GM10266 (cell line): Measurements from ENCODE around the gene CBX5.

Source experiments
- DNase-seq: peaks from one replicate; pipeline ENCODE4 v3.0.0; 2012; ENCODE audit errors: extremely low spot score
- CTCF ChIP-seq: IDR thresholded peaks from 2 replicates; pipeline ENCODE4 v1.5.1; 2012; ENCODE audit warnings: mild to moderate bottlenecking, low read depth; ENCODE audit not compliant: control insufficient read depth, insufficient read depth; ENCODE audit errors: missing control alignments

CBX5 gene

GRCh38 chr12:54208591-54208990, 71.3 kb downstream of the CBX5 start:
- TF ChIP-seq CTCF, result no peak
- DNase-seq, result no peak

- DNase-seq, result peak; percentile 74
Observed at GRCh38 chr12:54207539-54208294, 72.2 kb downstream of the CBX5 start.

GRCh38 chr12:54206791-54207190, 73.1 kb downstream of the CBX5 start:
- DNase-seq, result no peak
- TF ChIP-seq CTCF, result no peak

More at GRCh38 chr12:54207539-54208294, 72.2 kb downstream of the CBX5 start:
- TF ChIP-seq CTCF, result peak; percentile 98

GRCh38 chr12:54204316-54204715, 75.6 kb downstream of the CBX5 start:
- no peak for TF ChIP-seq CTCF

GRCh38 chr12:54201001-54201794, 78.7 kb downstream of the CBX5 start:
- peak; percentile 65 for DNase-seq
- peak; percentile 85 for TF ChIP-seq CTCF

More at GRCh38 chr12:54204316-54204715, 75.6 kb downstream of the CBX5 start:
- no peak for DNase-seq

GRCh38 chr12:54200412-54200811, 79.5 kb downstream of the CBX5 start:
- TF ChIP-seq CTCF, result no peak
- no peak for DNase-seq

GRCh38 chr12:54199917-54200316, 80.0 kb downstream of the CBX5 start:
- no peak for DNase-seq
- no peak for TF ChIP-seq CTCF
